Activated CD8-positive, alpha-beta T cell treated with anti-CD3 and anti-CD28 coated beads for 36 hours (primary cell): Measurements from ENCODE around the gene PLCB4. TPM values are rescaled to one million over a fixed set of nuclear protein-coding genes. Genes with fewer than 3 reads are reported as not detected.

ENCODE experiments used
- ATAC-seq: fragments of 200-7000 bp; cut with Tn5 transposase; one replicate; pipeline ENCODE4 v1.10.0; 2021; ENCODE audit warnings: mild to moderate bottlenecking, moderate library complexity
- CTCF ChIA-PET: fragments of 350-600 bp; sonication (Branson Sonifier 250); formaldehyde crosslinking; loops from one replicate; lab custom pipeline; 2021; ENCODE audit warnings: antibody characterized with exemption; lab: Charles Lee
- POLR2A ChIA-PET: fragments of 350-600 bp; sonication (Branson Sonifier 250); formaldehyde crosslinking; loops from one replicate; lab custom pipeline; 2021; ENCODE audit warnings: antibody characterized with exemption; lab: Charles Lee
- DNase-seq: peaks from one replicate; pipeline ENCODE4 v3.0.0-alpha.2; 2020
- H3K27ac Mint-ChIP-seq: one replicate; pipeline ENCODE4 v1.8.0; 2021; ENCODE audit warnings: mild to moderate bottlenecking, mixed read lengths
- H3K27me3 Mint-ChIP-seq: one replicate; pipeline ENCODE4 v1.8.0; 2021; ENCODE audit warnings: mixed read lengths
- H3K36me3 Mint-ChIP-seq: one replicate; pipeline ENCODE4 v1.8.0; 2021; ENCODE audit warnings: low read depth, mixed read lengths
- H3K4me1 Mint-ChIP-seq: one replicate; pipeline ENCODE4 v1.8.0; 2021; ENCODE audit warnings: low read depth, mixed read lengths
- H3K4me3 Mint-ChIP-seq: one replicate; pipeline ENCODE4 v1.8.0; 2021; ENCODE audit warnings: mild to moderate bottlenecking, moderate library complexity, mixed read lengths
- H3K9me3 Mint-ChIP-seq: one replicate; pipeline ENCODE4 v1.8.0; 2021; ENCODE audit warnings: mixed read lengths
- intact Hi-C: fragments of 100-400 bp; cut with micrococcal nuclease; formaldehyde crosslinking; loops from one replicate; pipeline ENCODE4 v1.10.0; 2022
- total RNA-seq, 2 experiments: library from RNA; stranded (reverse); gene quantifications; one replicate each; pipeline ENCODE4 v1.2.3, GENCODE V29; 2021
- TF ChIP-seq, protein P1 (sequence below): fragments of 200-600 bp; IDR thresholded peaks from one replicate; pipeline ENCODE4 v1.8.0; 2022; ENCODE audit warnings: antibody characterized with exemption, mild to moderate bottlenecking

PLCB4 gene
- total RNA-seq, 2 experiments from 2014 or later, result not detected

DNA sequence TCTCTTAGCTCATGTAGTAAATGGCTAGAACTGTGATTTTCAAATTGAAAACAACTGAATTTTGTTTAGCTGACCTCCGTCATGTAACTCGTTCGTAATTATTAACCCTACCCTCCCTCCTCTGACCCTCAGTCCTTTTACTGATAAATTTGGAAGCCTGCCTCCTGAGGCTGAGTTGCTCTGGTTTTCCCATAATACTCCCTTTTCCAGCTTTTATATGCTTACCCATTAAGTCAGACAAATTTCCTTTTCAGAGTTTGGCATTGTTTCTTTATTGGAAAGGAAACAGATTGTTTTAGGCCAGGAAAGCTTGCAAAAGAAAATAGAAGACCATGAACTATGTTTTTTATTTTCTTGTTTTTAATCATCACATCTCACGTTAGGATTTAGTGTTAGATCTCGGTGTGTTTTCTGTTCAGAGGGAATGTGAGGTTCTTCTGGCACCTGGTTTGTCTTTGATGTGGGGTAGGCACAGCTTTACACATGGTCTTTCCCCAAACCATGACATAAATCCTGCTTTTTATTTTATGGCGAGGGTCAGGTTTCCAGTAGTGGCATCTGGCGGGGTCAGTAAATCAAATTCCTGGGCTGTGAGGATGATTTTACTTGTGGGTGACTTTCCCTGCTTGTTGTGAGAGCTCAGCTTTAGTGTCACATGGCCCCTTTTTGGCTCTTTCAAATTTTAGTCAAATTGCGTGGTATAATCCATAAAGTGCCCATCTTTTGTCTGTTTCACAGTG is 24.5 kb downstream of the PLCB4 start:
- Mint-ChIP-seq H3K9me3 (no peaks in the 10 kb centered on the region), H3K4me3 (no peak overlapping the region), H3K27ac (no peak overlapping the region), H3K36me3 (no peaks in the 10 kb centered on the region), H3K27me3 (no peaks in the 10 kb centered on the region), H3K4me1 (no peaks in the 10 kb centered on the region)
- CTCF ChIA-PET, result no interaction called here
- ATAC-seq, result no peak
- POLR2A ChIA-PET, result no interaction called here
- TF ChIP-seq, protein P1, sequence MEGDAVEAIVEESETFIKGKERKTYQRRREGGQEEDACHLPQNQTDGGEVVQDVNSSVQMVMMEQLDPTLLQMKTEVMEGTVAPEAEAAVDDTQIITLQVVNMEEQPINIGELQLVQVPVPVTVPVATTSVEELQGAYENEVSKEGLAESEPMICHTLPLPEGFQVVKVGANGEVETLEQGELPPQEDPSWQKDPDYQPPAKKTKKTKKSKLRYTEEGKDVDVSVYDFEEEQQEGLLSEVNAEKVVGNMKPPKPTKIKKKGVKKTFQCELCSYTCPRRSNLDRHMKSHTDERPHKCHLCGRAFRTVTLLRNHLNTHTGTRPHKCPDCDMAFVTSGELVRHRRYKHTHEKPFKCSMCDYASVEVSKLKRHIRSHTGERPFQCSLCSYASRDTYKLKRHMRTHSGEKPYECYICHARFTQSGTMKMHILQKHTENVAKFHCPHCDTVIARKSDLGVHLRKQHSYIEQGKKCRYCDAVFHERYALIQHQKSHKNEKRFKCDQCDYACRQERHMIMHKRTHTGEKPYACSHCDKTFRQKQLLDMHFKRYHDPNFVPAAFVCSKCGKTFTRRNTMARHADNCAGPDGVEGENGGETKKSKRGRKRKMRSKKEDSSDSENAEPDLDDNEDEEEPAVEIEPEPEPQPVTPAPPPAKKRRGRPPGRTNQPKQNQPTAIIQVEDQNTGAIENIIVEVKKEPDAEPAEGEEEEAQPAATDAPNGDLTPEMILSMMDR, result no peak
- no peak for DNase-seq
- intact Hi-C loops, result no loop called here

DNA sequence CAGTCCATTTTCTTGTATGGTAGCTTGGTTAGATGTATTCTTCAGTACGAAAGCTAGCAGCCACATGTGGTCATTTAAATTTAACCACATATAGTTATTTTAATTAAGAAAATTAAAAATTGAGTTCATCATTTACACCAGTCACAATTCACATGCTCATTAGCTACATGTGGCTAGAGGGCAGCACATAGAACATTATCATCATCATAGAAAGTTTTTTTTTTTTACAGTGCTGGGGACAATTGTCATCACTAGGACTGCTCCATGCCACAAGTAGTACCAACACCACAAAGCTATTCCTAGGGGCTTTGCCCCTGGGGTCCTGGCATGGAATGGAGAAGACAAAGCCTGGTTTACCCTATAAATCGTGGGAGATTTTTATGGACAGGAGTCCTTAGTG is 30.5 kb downstream of the PLCB4 start:
- ATAC-seq (no peak), DNase-seq (no peak)
- TF ChIP-seq, protein P1, result no peak
- Mint-ChIP-seq H3K27me3 (no peaks in the 10 kb centered on the region), H3K27ac (no peak overlapping the region), H3K36me3 (no peaks in the 10 kb centered on the region), H3K4me1 (no peaks in the 10 kb centered on the region), H3K4me3 (no peak overlapping the region), H3K9me3 (no peaks in the 10 kb centered on the region)
- ChIA-PET CTCF (interaction anchor here (1.1 kb wide), 1 partner anchor 10 kb away, joined by 3 read pairs; no protein-coding TSS in a partner anchor), POLR2A (no interaction called here)
- intact Hi-C loops, result no loop called here

DNA sequence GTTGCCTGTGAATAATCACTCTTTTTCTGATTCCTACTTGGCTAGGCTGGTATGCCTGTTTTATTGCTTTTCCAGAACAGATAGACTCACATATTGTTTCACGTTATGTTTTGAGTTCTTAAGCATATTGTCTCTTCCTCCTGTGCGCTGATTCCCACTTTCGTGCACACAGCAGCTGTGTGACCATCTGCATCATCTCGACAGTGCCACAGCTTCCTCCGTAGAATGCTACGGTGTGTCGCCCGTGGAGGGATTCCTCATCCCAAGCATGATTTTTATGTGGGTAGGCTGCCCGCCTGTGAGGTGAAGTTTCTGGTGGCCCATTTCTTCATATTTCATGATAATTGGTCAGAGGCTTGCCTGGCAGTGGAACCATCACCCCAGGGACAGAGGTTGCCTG is 31.8 kb downstream of the PLCB4 start:
- DNase-seq (no peak), ATAC-seq (no peak)
- Mint-ChIP-seq H3K27ac (no peak overlapping the region), H3K9me3 (no peaks in the 10 kb centered on the region), H3K27me3 (no peaks in the 10 kb centered on the region), H3K4me1 (no peaks in the 10 kb centered on the region), H3K4me3 (no peak overlapping the region), H3K36me3 (no peaks in the 10 kb centered on the region)
- TF ChIP-seq, protein P1, result no peak
- intact Hi-C loops, result no loop called here
- ChIA-PET POLR2A (no interaction called here), CTCF (no interaction called here)

DNA sequence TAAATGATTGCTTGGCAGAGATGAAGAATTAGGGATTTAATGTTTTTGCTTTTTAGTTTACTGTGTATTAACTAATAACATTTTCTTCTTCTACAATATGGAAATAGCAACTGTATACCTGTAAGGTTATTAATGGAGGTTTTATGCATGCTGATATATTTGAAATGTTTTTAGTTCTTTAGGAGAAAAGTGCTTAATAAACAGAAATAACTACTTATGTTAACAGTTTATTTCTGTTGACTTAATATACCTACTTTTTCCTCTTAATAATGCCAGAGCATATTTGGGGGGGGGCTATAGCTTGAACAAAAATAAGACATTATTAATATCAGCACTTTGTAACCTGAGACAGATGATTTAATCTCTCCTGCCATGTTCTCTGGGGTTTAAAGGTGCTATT is 33.6 kb downstream of the PLCB4 start:
- no peak overlapping the region for H3K4me3 Mint-ChIP-seq
- H3K27me3 Mint-ChIP-seq, result no peaks in the 10 kb centered on the region
- DNase-seq (no peak), ATAC-seq (no peak)
- H3K36me3 Mint-ChIP-seq, result no peaks in the 10 kb centered on the region
- CTCF ChIA-PET, result no interaction called here
- no peak overlapping the region for H3K27ac Mint-ChIP-seq
- TF ChIP-seq, protein P1, result no peak
- POLR2A ChIA-PET, result no interaction called here
- no peaks in the 10 kb centered on the region for H3K4me1 Mint-ChIP-seq
- no peaks in the 10 kb centered on the region for H3K9me3 Mint-ChIP-seq
- intact Hi-C loops, result no loop called here

DNA sequence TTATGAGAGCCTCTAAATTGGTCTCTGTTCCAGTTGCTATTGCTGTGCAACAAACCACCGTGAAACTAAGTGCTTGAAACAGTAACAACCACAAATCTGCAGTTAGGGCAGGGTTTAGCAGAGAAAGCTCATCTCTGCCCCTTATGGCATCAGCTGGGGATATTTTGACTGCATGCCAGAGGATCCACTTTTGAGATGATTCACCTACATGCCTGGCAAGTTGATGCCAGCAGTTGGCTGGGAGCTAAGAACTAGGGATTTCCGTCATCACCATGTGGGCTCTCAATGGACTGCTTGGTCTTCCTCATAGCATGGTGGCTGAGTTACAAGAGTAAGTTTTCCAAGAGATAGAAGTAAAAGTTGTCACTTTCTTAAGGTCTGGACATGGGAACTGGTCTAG is 35.1 kb downstream of the PLCB4 start:
- intact Hi-C loops, result no loop called here
- H3K4me3 Mint-ChIP-seq, result no peak overlapping the region
- no peak overlapping the region for H3K27ac Mint-ChIP-seq
- H3K4me1 Mint-ChIP-seq, result no peaks in the 10 kb centered on the region
- no peaks in the 10 kb centered on the region for H3K9me3 Mint-ChIP-seq
- ChIA-PET POLR2A (no interaction called here), CTCF (interaction anchor here (1.3 kb wide), 1 partner anchor 9 kb away, joined by 3 read pairs; no protein-coding TSS in a partner anchor)
- DNase-seq, result no peak
- H3K36me3 Mint-ChIP-seq, result no peaks in the 10 kb centered on the region
- TF ChIP-seq, protein P1, result no peak
- no peaks in the 10 kb centered on the region for H3K27me3 Mint-ChIP-seq
- no peak for ATAC-seq
